ENCODE measurements around the gene PRKCZ. TPM values are rescaled to one million over a fixed set of nuclear protein-coding genes. Genes with fewer than 3 reads are reported as not detected.
A peak's percentile ranks its signal among the peaks of the same experiment; 100 is the strongest.

PRKCZ gene
- total and polyA plus RNA-seq, 9 of the 15 experiments (the other 6 are each of a cell fraction or from before 2014, with no cell fraction given) = 0.07 to 3.1 (median 1.3) TPM

- TF ChIP-seq, protein P1, sequence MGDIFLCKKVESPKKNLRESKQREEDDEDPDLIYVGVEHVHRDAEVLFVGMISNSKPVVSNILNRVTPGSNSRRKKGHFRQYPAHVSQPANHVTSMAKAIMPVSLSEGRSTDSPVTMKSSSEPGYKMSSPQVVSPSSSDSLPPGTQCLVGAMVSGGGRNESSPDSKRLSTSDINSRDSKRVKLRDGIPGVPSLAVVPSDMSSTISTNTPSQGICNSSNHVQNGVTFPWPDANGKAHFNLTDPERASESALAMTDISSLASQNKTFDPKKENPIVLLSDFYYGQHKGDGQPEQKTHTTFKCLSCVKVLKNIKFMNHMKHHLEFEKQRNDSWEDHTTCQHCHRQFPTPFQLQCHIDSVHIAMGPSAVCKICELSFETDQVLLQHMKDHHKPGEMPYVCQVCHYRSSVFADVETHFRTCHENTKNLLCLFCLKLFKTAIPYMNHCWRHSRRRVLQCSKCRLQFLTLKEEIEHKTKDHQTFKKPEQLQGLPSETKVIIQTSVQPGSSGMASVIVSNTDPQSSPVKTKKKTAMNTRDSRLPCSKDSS (IDR thresholded peaks at IDR 0.05; ENCODE audit: low read depth, partially characterized antibody) = no peak
- TF ChIP-seq ZNF764 (CRISPR knock-in tag; IDR thresholded peaks at IDR 0.05; ENCODE audit: low read depth) (no peak), ZNF512 (tag; IDR thresholded peaks at IDR 0.05) (no peak), U2AF1 (optimal IDR thresholded peaks at IDR 0.05; ENCODE audit: low read depth, low read length) (no peak), ZNF124 (CRISPR knock-in tag; IDR thresholded peaks at IDR 0.05) (no peak), RCOR1 (IDR thresholded peaks at IDR 0.05; ENCODE audit: borderline replicate concordance in 1 of 2, low read depth in 2 of 2, low read length in 2 of 2) (peak in 1 of 2 experiments; percentile 79; a peak in 2 of 4 replicates), NONO (IDR thresholded peaks at IDR 0.05; ENCODE audit: low read depth in 2 of 2, low read length in 1 of 2) (0 out of 4 replicates have a peak, but pooled peaks of 1 of the 2 experiments have one; percentile 33), ESRRB (CRISPR knock-in tag; IDR thresholded peaks at IDR 0.05; ENCODE audit: borderline replicate concordance) (no peak), ETV1 (tag; conservative IDR thresholded peaks at IDR 0.05; ENCODE audit: low read depth) (no peak), NCOA2 (IDR thresholded peaks at IDR 0.05; ENCODE audit: partially characterized antibody in 2 of 2) (no peak), ZNF583 (CRISPR knock-in tag; IDR thresholded peaks at IDR 0.05) (no peak), HDAC2 (IDR thresholded peaks at IDR 0.05) (peak; percentile 77), GATAD2B (IDR thresholded peaks at IDR 0.05; ENCODE audit: borderline replicate concordance) (no peak), MED1 (CRISPR knock-in tag; IDR thresholded peaks at IDR 0.05; ENCODE audit: borderline replicate concordance) (no peak), CAMTA2 (CRISPR knock-in tag; conservative IDR thresholded peaks at IDR 0.05) (no peak), GMEB1 (CRISPR knock-in tag; IDR thresholded peaks at IDR 0.05) (peak; percentile 100), FUS (optimal IDR thresholded peaks at IDR 0.05; ENCODE audit: low read depth, low read length) (no peak), CREB1 (IDR thresholded peaks at IDR 0.05) (peak; percentile 100), CREB1 (CRISPR knock-in tag; IDR thresholded peaks at IDR 0.05) (peak; percentile 100), STAT5A (IDR thresholded peaks at IDR 0.05; ENCODE audit: borderline replicate concordance, low read length) (peak; percentile 32; the same call in 1 of the 2 replicates), NCOA1 (IDR thresholded peaks at IDR 0.05; ENCODE audit: low read depth) (peak; percentile 95)
- TF ChIP-seq, protein P2, sequence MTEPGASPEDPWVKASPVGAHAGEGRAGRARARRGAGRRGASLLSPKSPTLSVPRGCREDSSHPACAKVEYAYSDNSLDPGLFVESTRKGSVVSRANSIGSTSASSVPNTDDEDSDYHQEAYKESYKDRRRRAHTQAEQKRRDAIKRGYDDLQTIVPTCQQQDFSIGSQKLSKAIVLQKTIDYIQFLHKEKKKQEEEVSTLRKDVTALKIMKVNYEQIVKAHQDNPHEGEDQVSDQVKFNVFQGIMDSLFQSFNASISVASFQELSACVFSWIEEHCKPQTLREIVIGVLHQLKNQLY (CRISPR knock-in tag; conservative IDR thresholded peaks at IDR 0.05) = 0 out of 4 replicates have a peak, but pooled peaks of 1 of the 2 experiments have one; percentile 39
Measured at GRCh38 chr1:2180297-2181245, 130.4 kb downstream of the PRKCZ start (continued).
